Activated CD8-positive, alpha-beta memory T cell treated with anti-CD3 and anti-CD28 coated beads for 36 hours (primary cell): ENCODE measurements around the gene HNRNPA0. TPM values are rescaled to one million over a fixed set of nuclear protein-coding genes. Genes with fewer than 3 reads are reported as not detected.

Experiments used
- CTCF ChIA-PET: fragments of 350-600 bp; sonication (Branson Sonifier 250); formaldehyde crosslinking; loops from one replicate; lab custom pipeline; 2021; ENCODE audit warnings: antibody characterized with exemption; lab: Charles Lee
- POLR2A ChIA-PET: fragments of 350-600 bp; sonication (Branson Sonifier 250); formaldehyde crosslinking; loops from one replicate; lab custom pipeline; 2021; ENCODE audit warnings: antibody characterized with exemption; lab: Charles Lee
- total RNA-seq, 2 experiments: library from RNA; stranded (reverse); gene quantifications; one replicate each; pipeline ENCODE4 v1.2.3, GENCODE V29; 2021

Gene HNRNPA0
- total RNA-seq, 2 experiments from 2014 or later, result 42.7 to 42.9 TPM

DNA sequence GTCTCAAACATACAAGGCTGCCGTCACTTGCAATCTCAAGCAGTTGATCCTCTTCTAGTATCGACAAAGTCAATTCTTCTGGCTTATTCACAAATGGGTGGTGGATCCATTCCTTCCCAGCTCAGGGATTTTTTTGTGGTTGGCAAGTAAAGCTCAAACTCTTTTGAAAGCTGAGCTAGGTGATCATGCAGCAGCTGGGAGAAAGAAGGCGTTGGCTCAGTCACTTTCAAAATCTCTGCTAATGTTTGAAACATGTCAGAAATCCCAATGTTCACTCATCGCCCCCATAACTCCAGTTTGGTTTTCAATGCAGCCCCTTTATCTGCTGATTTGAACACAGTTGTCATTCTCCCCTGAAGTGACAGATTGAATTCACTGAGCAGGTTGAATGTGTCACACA, 4.0 kb upstream of the HNRNPA0 start:
- ChIA-PET CTCF (no interaction called here), POLR2A (no interaction called here)

DNA sequence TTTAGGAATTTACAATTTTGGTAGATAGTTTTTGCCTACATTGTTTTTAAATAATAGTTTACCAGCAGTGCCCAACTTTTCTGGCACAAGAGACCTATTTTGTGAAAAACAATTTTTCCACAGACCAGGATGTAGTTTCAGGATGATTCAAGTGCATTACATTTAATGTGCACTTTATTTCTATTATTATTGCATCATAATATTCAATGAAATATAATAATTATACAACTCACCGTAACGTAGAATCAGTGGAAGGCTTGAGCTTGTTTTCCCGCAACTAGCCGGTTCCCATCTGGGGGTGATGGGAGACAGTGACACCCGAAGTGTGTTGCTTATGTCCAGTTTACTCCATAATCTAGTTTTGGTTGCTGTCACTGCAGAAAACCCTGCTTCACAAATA, 3.5 kb upstream of the HNRNPA0 start:
- CTCF ChIA-PET, result no interaction called here
- POLR2A ChIA-PET, result no interaction called here

DNA sequence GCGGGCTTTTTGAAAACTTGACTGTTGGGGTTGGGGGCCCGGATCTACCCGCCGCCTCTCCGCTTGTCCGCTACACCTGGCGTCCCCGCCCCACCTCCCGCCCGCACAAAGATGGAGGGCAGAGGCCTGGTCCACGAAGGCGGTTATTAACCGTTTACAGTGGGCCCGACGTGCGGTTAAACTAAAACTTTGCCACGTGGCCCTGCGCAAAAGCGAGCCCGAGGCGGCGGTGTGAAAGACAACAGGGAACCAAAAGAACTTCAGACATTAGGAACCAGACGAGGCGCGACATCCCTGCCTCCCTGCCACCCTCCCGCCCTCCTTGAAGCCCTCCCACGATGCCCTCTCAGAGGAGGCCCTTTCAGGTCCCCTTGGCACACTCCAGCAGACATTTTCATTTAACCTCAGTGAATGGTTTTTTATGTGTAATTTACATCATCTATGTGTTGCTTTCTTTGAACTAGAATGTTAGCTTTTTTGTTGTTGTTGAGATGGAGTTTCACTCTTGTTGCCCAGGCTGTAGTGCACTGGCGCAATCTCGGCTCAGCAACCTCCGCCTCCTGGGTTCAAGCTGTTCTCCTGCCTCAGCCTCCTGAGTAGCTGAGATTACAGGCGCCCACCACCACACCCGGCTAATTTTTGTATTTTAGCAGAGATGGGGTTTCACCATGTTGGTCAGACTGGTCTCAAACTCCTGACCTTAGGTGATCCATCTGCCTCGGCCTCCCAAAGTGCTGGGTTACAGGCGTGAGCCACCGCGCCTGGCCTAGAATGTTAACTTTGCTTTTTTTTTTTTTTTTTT, 999 bp upstream of the HNRNPA0 start:
- CTCF ChIA-PET, result interaction anchor here (0.6 to 1.4 kb wide), 4 partner anchors 12 to 280 kb away, joined by 3 read pairs; no protein-coding TSS in a partner anchor
- POLR2A ChIA-PET, result interaction anchor here (0.5 to 1.1 kb wide), 3 partner anchors 12 to 57 kb away, joined by 3 read pairs; no protein-coding TSS in a partner anchor

DNA sequence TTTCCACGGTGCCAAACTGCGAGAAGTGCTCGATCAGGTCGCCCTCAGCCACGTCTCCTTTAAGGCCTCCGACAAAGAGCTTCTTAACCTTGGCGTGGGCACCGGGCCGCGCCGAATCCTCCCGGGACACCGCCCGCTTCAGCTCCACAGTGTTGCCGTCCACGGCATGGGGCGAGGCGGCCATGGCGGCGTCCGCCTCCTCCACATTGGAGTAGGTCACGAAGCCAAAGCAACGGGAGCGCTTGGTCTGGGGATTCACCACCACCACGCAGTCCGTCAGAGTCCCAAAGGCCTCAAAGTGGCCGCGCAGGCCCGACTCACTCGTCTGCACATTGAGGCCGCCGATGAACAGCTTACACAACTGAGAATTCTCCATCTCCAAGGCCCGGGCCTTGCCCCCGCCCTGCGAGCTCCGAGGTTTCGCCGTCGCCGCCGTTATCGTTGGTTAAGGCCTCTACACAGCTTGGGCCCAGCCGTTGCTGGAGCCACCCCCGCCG, 424 bp downstream of the HNRNPA0 start:
- ChIA-PET CTCF (interaction anchor here (0.8 to 1.7 kb wide), 5 partner anchors 12 to 124 kb away, joined by 3 to 8 read pairs (median 6); partner anchors contain the start of gene KLHL3), POLR2A (interaction anchor here (0.6 to 2.0 kb wide), 4 partner anchors 11 to 425 kb away, joined by 3 to 6 read pairs (median 4); partner anchors contain the start of genes BRD8, KIF20A and KLHL3)

DNA sequence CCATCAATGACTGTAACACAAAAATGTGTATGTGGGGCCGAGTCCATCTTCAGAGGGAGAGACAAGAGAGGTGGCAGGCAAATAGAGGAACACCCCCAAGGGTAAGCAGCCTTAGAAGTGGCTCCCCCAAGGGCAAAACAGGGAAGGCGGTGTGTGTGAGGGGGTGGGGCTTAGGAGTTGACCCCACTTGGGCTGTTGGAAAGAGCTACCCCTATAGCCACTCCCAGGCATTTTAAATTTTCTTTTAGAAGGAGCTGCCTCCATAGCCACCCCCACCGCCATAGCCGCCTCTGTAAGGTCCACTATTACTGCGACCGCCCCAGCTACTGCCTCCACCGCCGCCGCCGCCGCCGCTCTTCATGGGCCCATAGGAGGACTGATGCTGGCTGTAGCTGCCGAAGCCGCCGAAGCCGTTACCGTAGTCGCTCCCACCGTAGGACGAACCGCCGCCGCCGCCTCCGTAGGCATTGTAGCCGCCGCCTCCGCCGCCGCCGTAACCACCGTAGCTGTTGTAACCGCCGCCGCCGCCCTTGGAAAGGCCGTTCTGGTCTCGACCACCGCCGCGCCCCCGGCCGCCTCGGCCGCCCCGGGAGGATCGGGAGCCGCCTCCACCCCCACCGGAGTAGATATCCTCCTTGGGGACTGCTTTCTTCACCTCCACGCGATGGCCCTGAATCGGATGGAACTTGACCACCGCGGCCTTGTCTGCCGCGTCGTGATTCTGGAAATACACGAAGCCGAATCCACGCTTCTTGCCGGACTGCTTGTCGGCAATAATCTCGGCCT, 1.1 kb downstream of the HNRNPA0 start:
- POLR2A ChIA-PET, result interaction anchor here (0.6 to 2.0 kb wide), 4 partner anchors 17 to 426 kb away, joined by 3 to 6 read pairs (median 4); partner anchors contain the start of genes BRD8, FAM13B, KIF20A and KLHL3
- CTCF ChIA-PET, result interaction anchor here (1.3 to 1.7 kb wide), 4 partner anchors 11 to 123 kb away, joined by 5 to 8 read pairs (median 6); partner anchors contain the start of gene KLHL3

DNA sequence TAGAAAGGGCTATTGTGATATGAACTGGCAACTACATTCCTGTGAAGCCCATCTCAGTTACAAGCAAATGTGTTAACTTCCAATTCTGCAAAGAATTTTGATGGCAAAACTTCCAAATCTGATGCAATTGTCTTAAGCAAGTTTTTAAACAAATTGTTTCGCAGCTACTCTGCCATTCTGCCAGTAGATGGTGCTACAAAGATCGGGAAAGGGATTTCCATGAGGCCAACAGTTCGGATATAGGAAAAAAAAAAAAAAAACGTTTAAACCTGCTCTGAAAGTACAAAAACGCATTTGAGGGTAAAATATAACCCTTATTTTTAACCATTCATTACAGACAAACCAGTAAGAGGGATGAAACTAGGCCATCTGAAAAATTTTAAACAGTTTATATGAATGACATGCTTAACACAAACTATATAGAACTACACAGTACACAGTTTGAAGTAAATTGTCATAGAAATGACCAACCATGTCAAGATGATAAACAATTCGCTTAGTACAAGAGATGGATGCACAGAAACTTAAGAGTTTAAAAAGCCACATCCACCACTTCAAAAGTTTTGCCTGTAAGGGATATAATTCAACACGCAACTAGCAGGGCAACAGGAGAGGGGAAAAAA, 2.2 kb downstream of the HNRNPA0 start:
- POLR2A ChIA-PET, result interaction anchor here (0.7 kb wide), 2 partner anchors 15 to 284 kb away, joined by 7 to 10 read pairs; no protein-coding TSS in a partner anchor
- CTCF ChIA-PET, result interaction anchor here (0.7 to 1.4 kb wide), 7 partner anchors 10 to 123 kb away, joined by 3 to 6 read pairs (median 4); partner anchors contain the start of gene KLHL3

DNA sequence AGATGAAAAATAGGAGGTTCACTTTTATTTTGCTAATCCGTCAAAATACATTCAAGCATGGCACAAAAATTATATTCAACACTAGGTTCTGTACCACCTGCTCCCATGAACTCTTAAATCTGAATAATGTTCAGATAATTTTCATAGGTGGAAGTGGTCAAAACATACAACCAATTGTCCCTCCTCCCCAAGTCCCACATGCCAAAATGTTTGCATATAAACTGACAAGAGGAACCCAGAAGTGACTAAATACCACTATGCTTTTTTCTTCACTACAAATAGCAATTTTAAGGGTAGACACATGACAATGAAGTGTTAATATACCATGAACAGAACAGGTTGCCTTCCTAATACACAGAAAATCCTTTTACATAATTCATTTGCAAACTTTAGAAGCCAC, 3.7 kb downstream of the HNRNPA0 start:
- ChIA-PET CTCF (no interaction called here), POLR2A (interaction anchor here (0.6 kb wide), 1 partner anchor 230 kb away, joined by 5 read pairs; no protein-coding TSS in a partner anchor)

DNA sequence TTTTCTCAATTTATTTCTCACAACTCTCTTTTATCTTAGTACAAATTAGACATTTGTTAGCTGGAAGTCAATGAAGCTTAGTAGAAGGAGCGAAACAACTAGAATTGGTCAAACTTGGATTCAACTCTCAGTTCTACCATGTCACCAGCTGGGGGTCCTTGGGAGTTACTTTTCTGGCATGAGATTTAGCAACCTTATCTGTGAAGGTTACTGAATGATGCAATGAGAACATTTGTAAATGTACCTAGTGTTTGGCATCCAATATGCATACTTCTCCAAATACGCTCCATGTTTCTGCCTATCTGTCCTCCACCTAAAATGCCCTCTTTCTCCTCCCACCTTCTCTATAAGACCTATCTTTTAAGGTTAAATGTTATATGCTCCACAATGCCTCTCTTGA, 6.3 kb downstream of the HNRNPA0 start:
- CTCF ChIA-PET, result interaction anchor here (2.3 kb wide), 1 partner anchor 87 kb away, joined by 13 read pairs; no protein-coding TSS in a partner anchor
- POLR2A ChIA-PET, result no interaction called here

DNA sequence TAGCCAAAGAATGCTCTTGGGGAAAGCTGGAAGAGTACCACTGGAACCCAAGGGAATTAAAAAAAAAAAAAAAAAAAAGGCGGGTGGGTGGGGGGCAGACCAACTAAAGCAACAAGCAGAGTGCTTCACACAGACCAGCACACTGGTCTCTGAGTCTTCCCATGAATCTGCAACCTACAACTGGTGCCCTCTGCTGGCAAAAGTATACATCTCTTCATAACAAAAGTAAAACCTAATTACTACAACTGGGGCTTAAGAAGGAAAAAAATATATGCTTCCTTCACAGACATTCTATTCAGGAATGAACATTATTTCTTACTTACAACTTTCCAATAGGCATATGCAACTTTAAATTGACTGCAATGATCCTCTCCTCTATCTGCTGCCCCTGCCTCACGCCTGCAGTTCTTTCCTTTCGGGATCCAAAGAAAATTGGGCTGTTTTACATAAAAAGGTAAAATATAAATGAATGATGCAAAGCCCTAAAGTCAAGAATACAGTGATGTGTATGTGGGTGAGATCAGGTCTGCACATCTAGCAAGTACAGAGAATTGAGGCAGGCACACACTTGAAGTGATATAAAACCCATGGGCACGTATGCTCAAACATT, 11.0 kb downstream of the HNRNPA0 start:
- CTCF ChIA-PET, result interaction anchor here (0.6 to 3.9 kb wide), 18 partner anchors 9 to 441 kb away, joined by 3 to 45 read pairs (median 4); partner anchors contain the start of gene HNRNPA0
- POLR2A ChIA-PET, result interaction anchor here (0.6 kb wide), 1 partner anchor 12 kb away, joined by 3 read pairs; no protein-coding TSS in a partner anchor

DNA sequence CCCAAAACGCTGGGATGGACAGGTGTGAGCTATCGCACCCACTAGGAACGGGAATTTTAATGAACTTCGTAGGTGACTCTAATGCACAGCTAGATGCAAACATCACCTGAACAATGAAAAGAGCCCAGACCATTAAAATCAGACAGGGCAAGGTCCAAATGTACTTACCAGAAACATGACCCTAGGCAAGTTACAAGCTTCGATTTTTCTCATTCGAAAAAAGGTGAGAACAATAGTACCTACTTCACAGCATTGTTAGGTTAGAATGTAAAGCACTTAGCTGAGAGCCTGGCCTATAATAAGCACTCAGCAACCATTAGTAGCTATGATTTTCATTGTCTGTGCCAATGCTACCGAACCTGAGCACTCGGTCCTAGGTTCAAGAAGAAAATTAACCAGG, 12.4 kb downstream of the HNRNPA0 start:
- ChIA-PET POLR2A (interaction anchor here (0.9 to 1.0 kb wide), 2 partner anchors 13 to 81 kb away, joined by 3 read pairs; partner anchors contain the start of gene HNRNPA0), CTCF (interaction anchor here (0.9 to 3.9 kb wide), 12 partner anchors 8 to 112 kb away, joined by 3 to 45 read pairs (median 6); no protein-coding TSS in a partner anchor)

DNA sequence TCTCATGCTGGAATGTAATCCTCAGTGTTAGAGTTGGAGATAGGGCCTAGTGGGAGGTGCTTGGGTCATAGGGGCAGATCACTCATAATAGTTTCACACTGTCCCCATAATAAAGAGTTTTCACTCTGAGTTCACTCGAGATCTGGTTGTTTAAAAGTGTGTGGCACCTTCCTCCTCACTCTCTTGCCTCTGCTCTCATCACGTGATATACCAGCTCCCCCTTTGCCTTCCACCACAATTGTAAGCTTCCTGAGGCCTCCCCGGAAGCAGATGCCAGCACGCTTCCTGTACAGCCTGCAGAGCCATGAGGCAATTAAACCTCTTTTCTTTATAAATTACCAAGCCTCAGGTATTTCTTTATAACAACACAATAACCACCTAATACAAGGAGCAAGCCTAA, 14.4 kb downstream of the HNRNPA0 start:
- ChIA-PET POLR2A (no interaction called here), CTCF (interaction anchor here (0.7 to 3.9 kb wide), 3 partner anchors 79 to 205 kb away, joined by 3 to 45 read pairs (median 4); no protein-coding TSS in a partner anchor)

DNA sequence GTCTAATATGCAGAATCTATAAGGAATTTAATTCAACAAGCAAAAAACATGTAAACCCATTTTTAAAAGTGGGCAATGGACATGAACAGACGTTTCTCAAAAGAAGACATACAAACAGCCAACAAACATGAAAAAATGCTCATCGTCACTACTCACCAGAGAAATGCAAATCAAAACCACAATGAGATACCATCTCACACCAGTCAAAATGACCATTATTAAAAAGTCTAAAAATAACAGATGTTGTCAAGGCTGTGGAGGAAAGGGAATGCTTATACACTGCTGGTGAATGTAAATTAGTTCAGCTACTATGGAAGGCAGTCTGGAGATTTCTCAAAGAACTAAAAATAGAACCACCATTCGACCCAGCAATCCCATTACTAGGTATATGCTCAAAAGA, 15.2 kb downstream of the HNRNPA0 start:
- ChIA-PET POLR2A (no interaction called here), CTCF (interaction anchor here (1.0 to 1.8 kb wide), 2 partner anchors 79 to 110 kb away, joined by 4 to 7 read pairs; no protein-coding TSS in a partner anchor)

DNA sequence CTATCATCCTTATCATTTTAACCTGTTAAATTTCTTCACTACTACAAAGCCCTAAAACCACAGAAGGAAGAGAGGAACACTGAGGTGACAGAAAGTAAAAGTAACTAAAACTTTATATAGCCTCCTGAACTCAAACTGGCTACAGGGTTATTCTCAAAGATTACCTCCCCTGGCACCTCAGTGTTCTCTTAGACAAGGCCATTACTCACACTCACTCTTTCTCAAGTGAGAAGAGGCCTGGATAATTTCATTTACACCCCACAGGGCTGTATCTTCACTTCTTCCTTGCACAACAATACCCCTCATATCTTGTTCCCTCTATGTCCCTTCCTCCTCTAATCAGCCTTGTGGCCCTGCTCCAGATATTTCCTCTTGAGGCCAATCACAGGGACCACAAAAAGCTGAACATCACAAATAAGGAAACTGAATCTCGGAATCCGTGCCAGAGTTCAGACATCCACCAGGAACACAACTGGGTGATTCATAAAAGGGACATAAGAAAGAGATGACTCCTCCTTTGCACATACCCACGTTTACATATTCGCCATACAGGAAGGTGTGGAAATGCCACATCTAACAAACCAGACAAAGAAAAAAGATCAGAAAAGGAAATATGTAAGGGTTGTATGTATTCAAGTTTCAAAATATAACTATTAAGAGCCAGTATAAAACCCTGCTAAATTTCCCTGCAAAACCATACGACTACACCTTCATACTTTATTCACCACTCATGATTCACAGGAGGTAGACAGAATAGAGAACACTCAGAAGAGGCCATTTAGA, 16.6 kb downstream of the HNRNPA0 start:
- ChIA-PET POLR2A (interaction anchor here (0.8 kb wide), 1 partner anchor 14 kb away, joined by 10 read pairs; no protein-coding TSS in a partner anchor), CTCF (interaction anchor here (1.2 to 1.8 kb wide), 2 partner anchors 16 to 77 kb away, joined by 3 to 7 read pairs; partner anchors contain the start of gene HNRNPA0)

DNA sequence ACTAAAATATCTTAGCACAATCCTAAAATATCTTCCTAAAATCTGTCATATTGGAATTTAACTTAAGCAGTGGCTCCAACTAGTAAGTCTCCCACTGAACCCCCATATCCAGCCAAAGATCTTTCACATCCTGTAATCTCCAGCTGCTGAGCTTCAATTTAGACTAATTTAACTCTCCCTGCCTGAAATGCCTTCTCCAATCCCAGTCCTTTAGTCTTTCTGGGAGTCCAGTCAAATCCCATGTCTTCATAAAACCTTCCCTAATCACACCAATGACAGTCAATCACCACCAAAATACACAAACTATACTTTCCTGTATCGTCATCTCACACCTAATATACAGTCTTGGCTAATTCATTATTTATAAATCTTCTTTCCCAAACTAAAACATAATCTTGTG, 17.7 kb downstream of the HNRNPA0 start:
- ChIA-PET CTCF (interaction anchor here (0.8 to 1.5 kb wide), 3 partner anchors 17 to 78 kb away, joined by 3 to 5 read pairs (median 3); no protein-coding TSS in a partner anchor), POLR2A (interaction anchor here (1.6 to 1.7 kb wide), 2 partner anchors 17 to 76 kb away, joined by 4 to 6 read pairs; partner anchors contain the start of gene HNRNPA0)

DNA sequence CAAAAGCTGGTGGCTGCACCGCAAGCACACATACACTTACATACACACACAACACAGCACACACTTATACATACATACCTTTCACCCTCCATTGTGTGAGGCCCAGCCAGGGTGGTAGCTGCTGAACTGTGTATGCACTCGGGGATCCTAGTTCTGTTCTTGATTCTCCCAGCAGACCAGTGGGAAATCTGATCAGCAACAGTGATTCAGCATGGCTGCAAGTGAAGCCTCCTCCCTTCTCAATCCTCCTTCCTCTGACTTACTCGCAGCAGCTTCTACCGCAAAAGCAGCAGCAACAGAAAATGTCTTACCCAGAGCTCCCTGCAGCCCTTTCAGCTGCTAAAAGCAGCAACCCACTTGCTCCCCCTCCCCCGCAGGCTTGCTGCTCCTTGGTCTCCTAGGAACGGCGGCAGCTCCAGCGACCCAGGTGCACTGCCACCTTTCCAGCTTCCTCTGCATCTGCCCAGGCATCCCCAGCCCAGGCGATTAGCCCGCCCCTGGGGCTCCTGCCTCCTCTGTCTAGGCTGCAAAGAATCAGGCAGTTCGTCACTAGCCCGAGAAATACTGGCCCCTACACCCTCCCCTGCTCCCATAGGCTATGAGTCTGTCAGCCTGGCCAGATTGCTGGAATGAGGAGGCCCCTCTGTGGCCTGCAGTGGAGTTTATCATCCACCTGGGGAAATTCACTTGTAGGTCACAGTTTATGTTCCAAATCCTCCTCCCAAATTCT, 18.4 kb downstream of the HNRNPA0 start, which contains the start of gene KLHL3:
TSS of gene KLHL3 (minus strand) at position 535 of the 730 bp plus-strand sequence. CDS start at position 92, 443 bp downstream.
- ChIA-PET CTCF (interaction anchor here (0.7 to 1.5 kb wide), 4 partner anchors 16 to 77 kb away, joined by 3 to 5 read pairs (median 4); no protein-coding TSS in a partner anchor), POLR2A (interaction anchor here (1.0 to 1.7 kb wide), 3 partner anchors 18 to 75 kb away, joined by 3 to 6 read pairs (median 4); partner anchors contain the start of gene HNRNPA0)
